GM19025 (cell line): ENCODE measurements around the gene TCP11.
"Not testable (repeated sequence)": the region's sequence is repeated elsewhere in the genome, so short reads cannot be mapped to it uniquely, and the experiment has no call there.

Experiments used
- ATAC-seq: cut with Tn5 transposase; IDR thresholded peaks from one replicate; pipeline ENCODE4 v1.9.1; 2021; ENCODE audit warnings: mild to moderate bottlenecking, low read depth, moderate library complexity; ENCODE audit not compliant: unreplicated experiment

Gene TCP11

DNA sequence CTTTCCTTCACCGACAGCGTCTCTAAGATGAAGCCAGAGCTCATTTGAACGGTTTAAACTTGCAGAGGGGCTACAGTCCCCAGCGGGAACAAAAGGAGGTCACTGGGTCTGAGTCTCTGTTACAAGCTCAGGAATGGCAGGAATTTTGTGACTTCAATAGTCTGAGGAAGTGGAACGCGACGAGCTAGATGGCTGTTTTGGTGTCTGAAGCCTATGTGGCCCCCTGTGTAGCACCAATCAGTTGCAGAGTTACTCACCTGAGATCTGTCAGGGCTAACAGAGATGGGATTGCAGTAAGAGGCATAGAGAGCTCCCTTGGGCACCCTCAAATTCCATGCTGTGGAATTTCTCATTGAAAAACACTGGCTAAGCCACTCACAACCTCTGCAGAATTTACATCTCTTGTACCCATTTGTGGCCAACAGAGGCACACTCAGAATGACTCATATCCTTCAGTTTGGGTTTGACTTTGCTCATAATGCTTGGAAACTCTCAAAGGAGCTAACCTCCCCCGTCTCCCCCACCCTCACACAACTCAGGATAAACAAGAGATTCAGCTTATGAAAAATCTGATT is 7.1 kb upstream of the TCP11 start:
- no peak for ATAC-seq

DNA sequence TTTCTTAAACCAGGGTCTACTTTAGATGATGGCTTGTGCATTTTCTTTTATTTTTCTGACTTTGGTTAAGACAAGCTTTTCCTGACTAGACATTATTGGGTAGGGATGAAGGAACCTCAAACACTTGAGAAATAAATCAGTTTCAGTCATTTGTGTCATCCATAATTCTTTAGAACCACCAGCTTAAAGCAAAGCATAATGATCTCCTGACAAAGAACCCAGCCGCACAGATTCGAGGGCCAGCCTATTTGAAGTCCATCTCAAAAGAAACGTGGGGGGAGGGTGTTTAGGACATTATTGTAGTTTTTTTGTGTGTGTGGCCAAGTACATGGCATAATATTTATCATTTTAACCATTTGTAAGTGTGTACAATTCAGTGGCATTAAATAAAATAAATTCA is 6.3 kb upstream of the TCP11 start:
- no peak for ATAC-seq

- ATAC-seq = no peak
Observed at GRCh38 chr6:35147026-35147425, 5.9 kb upstream of the TCP11 start.

DNA sequence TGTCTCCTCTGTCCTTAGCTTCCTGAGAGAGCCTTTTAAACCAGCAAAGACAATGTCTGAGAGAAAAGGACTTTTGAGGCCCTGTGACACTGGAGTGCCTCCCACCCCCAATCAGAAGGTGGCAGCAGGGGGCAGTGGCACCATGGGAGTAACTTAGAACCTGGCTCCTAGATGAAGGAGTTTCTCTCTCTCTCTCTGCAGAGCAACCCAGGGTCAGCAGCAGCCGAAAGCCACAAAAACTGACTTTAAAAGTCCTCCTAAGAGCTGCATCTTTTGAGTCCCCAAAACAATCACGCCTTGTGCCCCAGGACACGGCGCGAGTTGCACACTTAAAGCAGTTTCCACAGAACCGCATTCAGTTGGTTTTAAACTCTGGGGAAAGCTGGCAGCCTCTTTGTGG is 5.3 kb upstream of the TCP11 start:
- ATAC-seq = no peak

DNA sequence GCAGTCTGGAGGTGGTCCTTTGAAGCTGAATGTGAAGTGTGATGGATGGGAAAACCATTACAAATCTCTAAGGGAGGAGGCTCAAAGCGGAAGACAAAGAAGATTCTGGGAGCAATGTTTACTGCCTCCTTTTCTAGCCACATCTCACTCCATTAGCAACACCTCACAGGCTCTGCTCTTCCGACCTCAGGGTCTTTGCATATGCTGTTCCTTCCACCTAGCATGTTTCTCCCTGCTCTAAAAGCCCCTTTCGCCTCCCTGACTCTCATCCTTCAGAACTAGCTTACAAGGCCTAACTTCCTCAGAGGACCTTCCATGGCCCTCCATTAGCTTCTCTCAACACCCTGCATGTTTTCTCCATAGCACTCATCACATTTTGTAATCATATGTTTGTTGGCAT is 4.6 kb upstream of the TCP11 start:
- no peak for ATAC-seq

DNA sequence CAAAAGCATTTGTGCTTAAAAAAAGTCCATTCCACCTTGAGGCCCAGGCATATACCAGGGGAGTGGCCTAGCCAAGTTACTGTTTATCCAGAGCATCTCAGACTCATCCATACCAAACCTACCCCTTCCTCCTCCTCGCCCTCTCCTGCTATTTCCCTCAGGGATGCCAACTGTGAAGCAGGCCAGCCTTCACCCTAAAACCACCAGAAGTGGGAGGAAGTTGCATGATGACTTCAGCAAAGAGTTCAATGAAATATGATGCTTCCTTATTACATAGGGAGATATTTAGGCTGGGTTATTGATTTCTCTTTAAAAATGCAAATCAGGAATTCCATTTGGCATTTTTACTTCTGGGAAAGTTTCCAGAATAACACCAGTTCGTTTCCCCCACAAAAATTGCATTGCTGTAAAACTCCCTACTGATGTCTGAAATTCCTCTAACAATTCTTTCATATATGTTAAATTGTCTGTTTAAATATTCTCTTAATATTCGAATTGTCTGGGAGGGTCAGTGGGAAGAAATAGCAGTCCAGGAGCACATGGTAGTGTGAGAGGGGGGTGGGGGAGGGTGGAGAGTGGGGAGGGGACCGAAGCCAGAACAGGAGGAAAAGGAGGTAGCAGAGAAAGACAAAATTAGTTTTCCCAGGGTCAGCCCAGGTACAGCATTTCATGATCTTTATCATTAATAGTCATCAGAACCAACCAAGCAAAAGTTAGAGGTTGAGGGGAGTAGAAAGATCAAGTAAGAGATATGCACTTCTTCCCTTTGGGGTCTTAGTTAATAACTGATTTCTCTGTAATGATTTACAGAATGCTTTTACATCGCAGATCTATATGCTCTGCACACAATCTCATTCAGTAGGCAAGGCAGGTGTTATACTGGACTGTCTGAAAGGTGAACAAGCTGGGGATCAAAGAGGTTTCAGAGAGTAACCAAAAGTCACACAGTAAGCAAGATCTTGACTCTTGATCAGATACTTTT is 1.7 kb upstream of the TCP11 start:
- ATAC-seq = no peak

GRCh38 chr6:35140639-35141006 is 516 bp downstream of the TCP11 start:
- no peak for ATAC-seq

- ATAC-seq = no peak
Observed at GRCh38 chr6:35139924-35140638, 1.1 kb downstream of the TCP11 start.

DNA sequence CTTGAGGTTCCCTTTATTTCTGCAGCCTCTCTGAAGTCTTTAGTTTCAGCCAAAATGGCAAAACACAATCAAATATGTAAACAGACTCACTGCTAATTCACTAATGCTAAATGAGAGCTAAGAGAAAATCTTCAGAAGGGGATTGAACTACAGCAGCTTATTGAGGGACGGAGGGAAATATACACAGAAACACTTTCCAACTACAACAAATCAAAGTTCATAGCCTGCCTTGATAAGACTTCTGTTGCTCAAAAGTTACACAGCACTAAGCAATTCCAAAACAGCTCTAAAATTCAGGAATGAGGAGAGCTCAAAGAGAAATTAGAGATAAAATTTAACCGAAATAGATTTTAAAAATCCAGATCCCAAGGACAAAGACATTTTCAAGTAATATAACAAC is 1.7 kb downstream of the TCP11 start:
- ATAC-seq = no peak

DNA sequence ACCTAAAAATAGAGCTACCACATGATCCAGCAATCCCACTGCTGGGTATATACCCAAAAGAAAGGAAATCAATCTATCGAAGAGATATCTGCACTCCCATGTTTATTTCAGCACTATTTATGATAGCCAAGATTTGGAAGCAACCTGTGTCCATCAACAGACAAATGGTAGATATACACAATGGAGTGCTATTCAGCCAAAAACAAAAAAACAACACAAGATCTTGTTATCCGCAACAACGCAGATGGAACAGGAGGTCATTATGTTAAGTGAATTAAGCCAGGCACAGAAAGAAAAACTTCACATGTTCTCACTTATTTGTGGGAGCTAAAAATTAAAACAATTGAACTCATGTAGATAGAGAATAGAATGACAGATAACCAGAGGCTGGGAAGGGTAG is 2.9 kb downstream of the TCP11 start:
- ATAC-seq = not testable (repeated sequence)

GRCh38 chr6:35136185-35136584 is 5.0 kb downstream of the TCP11 start:
- no peak for ATAC-seq

DNA sequence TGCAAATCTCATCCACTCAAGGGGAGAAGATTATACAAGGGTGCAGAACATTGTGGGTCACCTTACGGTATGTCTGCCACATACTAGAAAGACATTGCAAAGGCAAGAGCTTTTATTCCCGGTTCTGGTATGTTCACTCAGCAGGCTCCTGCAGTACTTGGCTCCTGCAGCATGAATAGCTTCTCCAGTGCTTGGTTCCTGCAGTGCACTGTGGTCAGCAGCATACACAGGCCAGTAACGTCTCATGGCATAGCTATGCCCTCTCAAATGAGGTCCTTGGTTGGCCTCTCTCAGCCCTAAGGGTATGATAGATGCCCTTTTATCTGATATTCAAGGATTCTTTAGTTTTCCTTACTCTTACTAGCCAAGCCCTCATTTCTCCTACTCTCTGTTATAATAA is 12.6 kb downstream of the TCP11 start:
- ATAC-seq = no peak

- no peak for ATAC-seq
Observed at GRCh38 chr6:35128042-35128441, 13.1 kb downstream of the TCP11 start.

GRCh38 chr6:35124356-35124755 is 16.8 kb downstream of the TCP11 start:
- no peak for ATAC-seq

DNA sequence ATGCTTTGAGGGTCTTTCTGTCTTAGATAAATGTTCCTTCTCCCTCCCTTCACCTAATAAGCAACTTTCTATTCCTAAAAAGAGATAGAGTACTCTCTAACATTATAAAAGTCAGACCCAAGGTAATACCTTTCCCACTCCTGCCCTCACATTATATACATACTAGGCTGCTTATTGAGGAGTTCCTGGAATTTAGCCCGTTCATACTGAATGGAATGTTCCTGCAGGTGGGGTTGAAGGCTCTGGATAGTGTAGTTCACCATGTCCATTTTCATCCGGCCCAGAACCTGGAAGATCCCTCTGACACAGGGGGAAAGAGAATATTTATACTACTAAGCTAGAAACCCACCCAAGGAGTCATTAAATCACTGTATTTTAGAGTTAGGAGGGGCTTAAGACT is 20.4 kb downstream of the TCP11 start:
- ATAC-seq = no peak

DNA sequence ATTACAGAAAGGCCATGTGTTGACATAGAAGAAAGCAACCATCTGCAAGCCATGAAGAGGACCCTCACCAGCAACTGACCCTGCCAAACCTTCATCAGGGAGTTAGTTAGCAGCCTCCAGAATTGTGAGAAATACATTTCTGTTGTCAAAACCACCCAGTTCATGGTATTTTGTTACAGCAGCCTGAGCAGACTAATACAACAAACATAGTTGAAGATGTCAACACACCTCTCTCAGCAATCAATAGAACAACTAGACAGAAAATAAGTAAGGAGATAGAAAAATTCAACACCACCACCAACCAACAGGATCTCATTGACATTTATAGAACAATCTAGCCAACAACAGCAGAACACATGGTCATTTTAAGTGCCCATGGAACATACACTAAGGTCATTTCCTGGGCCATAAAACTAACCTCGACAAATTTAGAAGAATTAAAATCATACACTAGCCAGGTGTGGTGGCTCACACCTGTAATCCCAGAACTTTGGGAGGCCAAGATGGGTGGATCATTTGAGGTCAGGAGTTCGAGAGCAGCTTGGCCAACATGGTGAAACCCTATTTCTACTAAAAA is 32.7 kb downstream of the TCP11 start:
- no peak for ATAC-seq

DNA sequence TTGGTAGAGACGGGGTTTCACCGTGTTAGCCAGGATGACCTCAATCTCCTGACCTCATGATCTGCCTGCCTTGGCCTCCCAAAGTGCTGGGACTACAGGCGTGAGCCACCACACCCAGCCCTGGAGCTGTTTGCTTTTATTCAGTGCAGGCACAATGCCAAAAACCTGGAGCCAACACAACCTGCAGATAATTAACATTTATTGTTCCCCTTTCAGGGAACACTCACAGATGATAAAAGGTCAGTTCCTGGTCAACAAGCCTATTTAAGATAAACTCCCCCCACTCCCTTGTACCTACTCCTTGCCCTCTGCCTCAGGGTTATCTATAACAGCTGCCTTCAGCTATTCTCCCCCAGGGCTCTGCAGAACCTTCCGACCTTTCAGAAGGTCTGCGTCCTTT is 33.4 kb downstream of the TCP11 start:
- ATAC-seq = not testable (repeated sequence)

- ATAC-seq = not testable (repeated sequence)
Observed at GRCh38 chr6:35107208-35107607, 33.9 kb downstream of the TCP11 start.

GRCh38 chr6:35106061-35106460 is 35.1 kb downstream of the TCP11 start:
- ATAC-seq = not testable (repeated sequence)

DNA sequence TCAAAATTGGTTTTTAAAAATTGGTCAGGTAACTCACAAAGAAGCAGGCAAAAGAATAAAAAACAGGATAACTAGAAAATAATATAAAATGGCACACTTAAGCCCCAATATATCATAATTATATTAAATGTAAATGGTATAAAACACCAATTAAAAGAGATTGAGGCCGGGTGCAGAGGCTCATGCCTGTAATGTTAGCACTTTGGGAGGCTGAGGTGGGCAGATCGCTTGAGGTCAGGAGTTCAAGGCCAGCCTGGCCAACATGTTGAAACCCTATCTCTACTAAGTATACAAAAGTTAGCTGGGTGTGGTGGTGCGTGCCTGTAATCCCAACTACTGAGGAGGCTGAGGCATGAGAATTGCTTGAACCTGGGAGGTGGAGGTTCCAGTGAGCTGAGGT is 36.1 kb downstream of the TCP11 start:
- no peak for ATAC-seq

- no peak for ATAC-seq
Observed at GRCh38 chr6:35099116-35099515, 42.0 kb downstream of the TCP11 start.
